Cardiac muscle cell (in vitro differentiated cells and primary cell): Measurements from ENCODE around the gene TCHP. TPM values are rescaled to one million over a fixed set of nuclear protein-coding genes. Genes with fewer than 3 reads are reported as not detected.

Source experiments
- DNase-seq, 2 donors: peaks; one replicate each; pipeline versions ENCODE4 v3.0.0 to v3.0.0-alpha.2; 2010 to 2017; ENCODE audit warnings: low read depth in 1 of 2, low spot score in 1 of 2
- H3K27ac ChIP-seq: fragments of 200-600 bp; sonication (generic); 2 replicates; pipeline ENCODE4 v1.5.1; 2016
- H3K27me3 ChIP-seq: fragments of 200-600 bp; sonication (generic); 2 replicates; pipeline ENCODE4 v1.6.0; 2016; ENCODE audit warnings: control low read depth
- H3K36me3 ChIP-seq: fragments of 200-600 bp; sonication (generic); 2 replicates; pipeline ENCODE4 v1.5.1; 2016; ENCODE audit warnings: control low read depth
- H3K4me1 ChIP-seq: fragments of 200-600 bp; sonication (generic); 2 replicates; pipeline ENCODE4 v1.8.1; 2017; ENCODE audit warnings: low read depth, mild to moderate bottlenecking, mixed run types
- H3K4me3 ChIP-seq: fragments of 200-600 bp; sonication (generic); 2 replicates; pipeline ENCODE4 v1.5.1; 2016; ENCODE audit warnings: mild to moderate bottlenecking
- H3K9me3 ChIP-seq: fragments of 200-600 bp; sonication (generic); 2 replicates; pipeline ENCODE4 v1.5.1; 2017; ENCODE audit warnings: low read depth, mild to moderate bottlenecking, control low read depth
- CTCF ChIP-seq: IDR thresholded peaks from 2 replicates; pipeline ENCODE4 v1.5.1; 2012; ENCODE audit warnings: low read depth, mild to moderate bottlenecking, low read length
- polyA plus RNA-seq: library from polyadenylated mRNA; unstranded; fragments of >200 nt; fragmentation: Nextera tagmentation; extraction: Ambion mirVana; gene quantifications from 2 replicates; pipeline ENCODE4 v1.2.1, GENCODE V29; 2016
- total RNA-seq: library from RNA; depleted of rRNA; stranded (reverse); fragments of >200 nt; gene quantifications from 2 replicates; pipeline ENCODE4 v1.2.3, GENCODE V29; 2016

TCHP gene
- total and polyA plus RNA-seq, 2 experiments from 2014 or later, result 21.5 to 23.7 TPM

- Histone ChIP-seq H3K27ac (no peak within 1 kb of the TSS), H3K4me3 (peak within 1 kb of the TSS; percentile 89), H3K4me1 (peaks cover 19% of the 10 kb centered on the region), H3K9me3 (no peaks in the 10 kb centered on the region), H3K27me3 (peaks cover 3% of the 10 kb centered on the region), H3K36me3 (no peaks in the 10 kb centered on the region)
- peak; percentile 81 to 95 for DNase-seq
- peak; percentile 20 for TF ChIP-seq CTCF
Observed at GRCh38 chr12:109880043-109880931, 19.8 kb upstream of the TCHP start, which contains the start of gene GLTP. Gene GLTP, minus strand, starts transcription at chr12:109880541. Its CDS starts 167 bp downstream, at chr12:109880374.

GRCh38 chr12:109880938-109881337 is 19.1 kb upstream of the TCHP start:
- Histone ChIP-seq H3K4me3 (peak overlapping the region; percentile 89), H3K9me3 (no peaks in the 10 kb centered on the region), H3K27ac (no peak overlapping the region)

GRCh38 chr12:109881752-109882151 is 18.3 kb upstream of the TCHP start:
- Histone ChIP-seq H3K9me3 (no peaks in the 10 kb centered on the region), H3K4me1 (peaks cover 12% of the 10 kb centered on the region), H3K36me3 (no peaks in the 10 kb centered on the region), H3K27me3 (peaks cover 3% of the 10 kb centered on the region), H3K27ac (no peak overlapping the region), H3K4me3 (no peak overlapping the region)
- DNase-seq, result no peak
- no peak for TF ChIP-seq CTCF

More at GRCh38 chr12:109880938-109881337, 19.1 kb upstream of the TCHP start:
- Histone ChIP-seq H3K4me1 (peaks cover 12% of the 10 kb centered on the region), H3K36me3 (no peaks in the 10 kb centered on the region), H3K27me3 (peaks cover 3% of the 10 kb centered on the region)
- DNase-seq, result peak in 1 of 2 donors; percentile 37
- TF ChIP-seq CTCF, result no peak

- TF ChIP-seq CTCF, result no peak
- no peak for DNase-seq
- Histone ChIP-seq H3K36me3 (no peaks in the 10 kb centered on the region), H3K27me3 (peaks cover 3% of the 10 kb centered on the region), H3K27ac (no peak overlapping the region), H3K4me3 (no peak overlapping the region), H3K4me1 (peaks cover 12% of the 10 kb centered on the region), H3K9me3 (no peaks in the 10 kb centered on the region)
Observed at GRCh38 chr12:109883461-109883860, 16.6 kb upstream of the TCHP start.

GRCh38 chr12:109885616-109886015 is 14.5 kb upstream of the TCHP start:
- peaks cover 3% of the 10 kb centered on the region for H3K27me3 ChIP-seq
- no peak overlapping the region for H3K4me3 ChIP-seq
- DNase-seq, result no peak
- TF ChIP-seq CTCF, result no peak
- H3K9me3 ChIP-seq, result no peaks in the 10 kb centered on the region
- peaks cover 6% of the 10 kb centered on the region for H3K4me1 ChIP-seq
- no peaks in the 10 kb centered on the region for H3K36me3 ChIP-seq
- no peak overlapping the region for H3K27ac ChIP-seq
